NOMO-1 (cell line): ENCODE results near the gene KCNA3.
A peak's percentile ranks its signal among the peaks of the same experiment; 100 is the strongest.

Source experiments
- DNase-seq, 2 experiments: peaks; one replicate each; lab custom pipeline; 2025; ENCODE audit not compliant: unreplicated experiment in 2 of 2; lab: John Stamatoyannopoulos, UW

The KCNA3 gene

GRCh38 chr1:110674337-110675059 lies at the start of gene KCNA3:
TSS of gene KCNA3 (minus strand) at chr1:110674940. CDS start at chr1:110674809, 131 bp downstream.
- peak; percentile 43 to 78 for DNase-seq

GRCh38 chr1:110722807-110723206 lies 48.1 kb upstream of the KCNA3 start:
- DNase-seq, result no peak

GRCh38 chr1:110719908-110720307 lies 45.2 kb upstream of the KCNA3 start:
- no peak for DNase-seq

DNA sequence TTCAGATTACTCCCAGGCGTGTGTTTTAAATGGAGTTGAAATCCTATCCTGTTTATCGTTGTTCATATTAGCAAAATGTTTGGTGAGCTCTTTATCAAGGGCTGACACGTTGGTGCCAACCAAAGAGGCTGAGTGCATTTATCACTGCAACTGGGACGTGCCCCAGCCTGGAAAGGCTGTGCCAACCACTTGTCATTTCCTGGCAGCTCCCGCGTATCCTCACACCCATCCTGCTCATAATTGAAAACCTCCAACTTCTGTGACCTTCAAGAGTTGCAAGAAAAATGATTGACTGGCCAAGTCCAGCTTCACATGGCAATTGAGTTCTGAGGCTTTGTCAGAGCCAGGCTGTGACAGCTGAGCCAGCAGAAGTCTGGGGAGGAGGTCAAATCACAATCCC lies 43.7 kb upstream of the KCNA3 start:
- DNase-seq, result no peak

DNA sequence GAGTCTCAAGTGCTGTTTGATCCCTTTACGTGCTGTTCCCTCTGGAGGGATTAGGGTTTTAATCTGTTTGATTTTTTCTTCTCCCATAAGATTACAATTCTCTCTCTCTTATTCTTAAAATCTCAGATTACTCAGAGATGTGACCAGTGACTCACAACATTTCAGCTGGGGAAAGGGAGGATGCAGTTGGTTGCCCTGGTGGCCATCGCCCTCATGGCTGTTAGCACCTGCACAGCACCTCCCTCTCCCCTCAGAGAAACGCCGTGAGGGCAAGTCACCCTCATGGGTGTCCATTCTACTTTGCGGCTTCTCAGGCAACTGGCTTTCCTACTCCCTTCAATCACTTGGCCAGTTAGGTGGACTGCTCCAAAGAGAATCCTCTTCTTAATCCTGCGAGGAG lies 42.4 kb upstream of the KCNA3 start:
- no peak for DNase-seq

- DNase-seq, result no peak
These were observed 39.7 kb upstream of the KCNA3 start for GRCh38 chr1:110714374-110714995.

DNA sequence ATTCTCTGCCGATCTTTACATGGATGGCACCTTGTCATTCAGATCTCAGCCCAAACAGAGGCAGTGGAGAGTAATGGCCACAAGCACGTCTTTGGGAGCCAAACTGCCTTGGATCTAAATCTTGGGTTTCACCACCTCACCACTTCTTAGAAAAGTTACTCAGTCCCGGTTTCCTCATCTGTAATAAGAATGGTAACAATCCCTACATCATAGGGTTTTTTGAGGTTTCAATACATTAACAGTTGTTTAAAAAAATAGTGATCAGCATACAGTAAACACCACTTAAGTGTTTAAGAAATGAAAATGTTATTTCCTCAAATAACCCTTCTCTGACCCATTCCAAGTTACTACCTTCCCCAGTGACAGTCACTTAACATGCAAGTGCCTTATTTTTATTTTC lies 38.5 kb upstream of the KCNA3 start:
- DNase-seq, result no peak

DNA sequence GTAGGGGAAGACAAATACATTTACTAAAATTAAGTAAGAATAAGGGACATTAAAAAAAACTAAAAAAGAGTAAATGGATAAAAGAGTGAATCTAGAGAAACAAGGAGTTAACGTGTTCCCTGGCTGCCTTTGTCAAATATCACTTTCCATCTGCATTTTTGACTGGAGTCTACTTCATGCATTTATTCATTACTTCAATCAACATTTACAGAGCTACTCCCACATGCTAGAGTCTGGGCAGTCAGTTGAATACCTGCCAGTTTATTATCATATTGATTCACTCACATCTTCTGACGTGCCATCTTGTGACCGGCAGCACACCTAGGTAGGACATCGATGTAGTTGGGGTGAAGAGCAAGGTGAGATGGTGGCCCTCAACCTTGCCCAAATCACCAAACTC lies 35.6 kb upstream of the KCNA3 start:
- DNase-seq, result no peak

- DNase-seq, result peak; percentile 26 to 86
These were observed 34.3 kb upstream of the KCNA3 start for GRCh38 chr1:110708974-110709440.

DNA sequence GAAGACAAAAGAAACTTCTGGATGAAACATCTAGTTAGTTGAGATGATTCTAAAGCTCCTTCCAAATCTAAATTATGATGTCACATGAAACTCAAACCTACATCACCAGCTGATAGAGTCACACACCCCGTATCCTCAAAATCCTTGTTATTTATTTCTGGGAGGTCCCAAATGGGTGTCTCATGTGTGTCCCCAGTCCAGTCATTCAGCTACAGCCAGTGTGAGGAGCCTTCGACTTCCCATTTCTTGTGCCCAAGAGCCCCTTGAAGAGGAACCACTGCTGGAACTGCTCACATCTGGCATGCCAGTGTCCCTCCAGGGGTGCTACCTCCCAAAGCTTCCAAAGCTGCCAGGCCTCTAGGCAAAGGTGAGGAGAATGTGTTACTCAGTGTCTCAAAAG lies 32.5 kb upstream of the KCNA3 start:
- DNase-seq, result peak; percentile 11 to 20

GRCh38 chr1:110706621-110707020 lies 31.9 kb upstream of the KCNA3 start:
- no peak for DNase-seq

DNA sequence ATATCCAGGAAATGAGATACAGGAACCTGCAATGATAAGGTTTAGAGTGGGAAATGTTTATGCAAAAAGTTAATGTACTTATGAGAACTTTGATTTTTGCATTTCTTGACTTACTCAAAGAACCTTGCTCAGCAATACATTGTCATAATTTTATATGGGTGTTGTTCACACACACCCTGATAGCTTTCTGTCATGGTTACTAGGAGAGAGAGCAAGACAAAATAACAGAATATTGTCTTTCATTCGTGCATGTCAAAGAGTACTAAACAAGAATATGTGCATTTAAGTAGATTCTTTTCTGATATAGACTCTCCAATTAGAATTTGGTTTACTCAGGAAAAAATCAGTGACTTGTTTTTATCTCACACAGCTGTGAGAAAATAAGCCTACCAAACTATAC lies 27.5 kb upstream of the KCNA3 start:
- DNase-seq, result no peak

GRCh38 chr1:110700767-110701166 lies 26.0 kb upstream of the KCNA3 start:
- DNase-seq, result no peak

DNA sequence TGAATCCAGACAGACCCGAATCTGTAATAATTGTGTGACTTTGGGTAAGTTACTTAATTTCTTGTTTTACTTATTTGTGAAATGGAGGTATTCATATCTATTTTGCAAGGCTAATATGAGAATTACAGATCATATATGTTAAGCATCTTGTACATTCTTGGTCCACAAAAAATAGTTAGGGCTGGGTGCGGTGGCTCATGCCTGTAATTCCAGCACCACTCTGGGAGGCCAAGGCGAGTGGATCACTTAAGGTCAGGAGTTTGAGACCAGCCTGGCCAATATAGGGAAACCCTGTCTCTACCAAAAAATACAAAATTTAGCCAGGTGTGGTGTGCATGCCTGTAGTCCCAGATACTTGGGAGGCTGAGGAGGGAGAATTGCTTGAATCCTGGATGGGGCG lies 22.9 kb upstream of the KCNA3 start:
- DNase-seq, result no peak

- DNase-seq, result no peak
These were observed 22.1 kb upstream of the KCNA3 start for GRCh38 chr1:110696818-110697217.

- DNase-seq, result peak; percentile 35 to 38
These were observed 16.1 kb upstream of the KCNA3 start for GRCh38 chr1:110690709-110691365.

GRCh38 chr1:110689868-110690267 lies 15.1 kb upstream of the KCNA3 start:
- DNase-seq, result no peak

DNA sequence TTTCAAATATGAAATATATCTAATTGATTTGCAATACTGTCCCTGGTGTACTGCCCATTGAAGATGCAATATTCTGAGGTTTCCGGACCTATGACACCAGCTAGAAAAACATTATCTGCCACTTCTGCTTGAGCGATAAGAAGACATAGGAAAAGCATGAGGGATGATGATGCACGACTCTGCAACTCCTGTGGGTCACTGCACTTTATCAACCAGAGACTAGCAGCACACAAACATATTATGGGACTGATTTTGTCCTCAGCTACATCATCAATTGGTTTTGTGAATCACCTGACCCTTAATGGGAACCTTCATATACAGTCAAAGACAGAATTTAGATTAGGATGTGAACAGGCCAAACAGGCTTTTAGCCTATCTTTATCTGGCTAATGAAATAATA lies 13.8 kb upstream of the KCNA3 start:
- peak in 1 of 2 experiments; percentile 64 for DNase-seq

DNA sequence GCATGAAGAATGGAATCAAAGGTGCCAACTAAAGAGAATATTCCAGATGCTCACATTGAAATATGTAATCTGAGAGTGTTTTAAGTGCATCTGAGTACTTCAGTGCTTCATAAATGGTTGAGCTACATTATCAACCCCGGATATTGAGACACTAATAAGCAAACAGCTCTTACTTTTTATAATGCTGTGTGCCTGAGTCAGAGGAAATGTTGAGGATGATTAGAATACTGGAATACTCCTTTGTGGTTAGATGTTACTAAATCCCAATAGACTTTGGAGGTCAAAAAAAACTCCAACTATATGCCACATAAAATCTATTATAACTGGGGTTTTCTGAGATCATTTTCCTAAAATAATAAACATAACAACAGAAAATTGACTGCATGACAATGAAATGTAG lies 12.5 kb upstream of the KCNA3 start:
- peak in 1 of 2 experiments; percentile 62 for DNase-seq

- peak in 1 of 2 experiments; percentile 19 for DNase-seq
These were observed 11.4 kb upstream of the KCNA3 start for GRCh38 chr1:110686188-110686587.

DNA sequence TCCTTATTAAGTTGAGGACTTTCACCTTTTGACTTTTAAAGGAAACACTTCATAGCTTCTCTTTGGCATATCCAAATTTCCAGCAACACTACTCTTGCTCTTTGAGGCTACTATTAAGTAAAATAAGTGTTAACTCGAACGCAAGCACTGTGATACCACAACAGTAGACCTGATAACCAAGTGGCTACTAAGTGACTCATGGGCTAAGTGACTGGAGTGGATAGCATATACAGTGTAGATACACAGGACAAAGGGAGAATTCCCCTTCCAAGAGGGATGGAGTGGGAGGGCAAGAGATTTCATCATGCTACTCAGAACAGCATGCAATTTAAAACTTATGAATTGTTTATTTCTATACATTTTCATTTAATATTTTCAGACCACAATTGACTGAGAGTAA lies 9.8 kb upstream of the KCNA3 start:
- DNase-seq, result no peak

DNA sequence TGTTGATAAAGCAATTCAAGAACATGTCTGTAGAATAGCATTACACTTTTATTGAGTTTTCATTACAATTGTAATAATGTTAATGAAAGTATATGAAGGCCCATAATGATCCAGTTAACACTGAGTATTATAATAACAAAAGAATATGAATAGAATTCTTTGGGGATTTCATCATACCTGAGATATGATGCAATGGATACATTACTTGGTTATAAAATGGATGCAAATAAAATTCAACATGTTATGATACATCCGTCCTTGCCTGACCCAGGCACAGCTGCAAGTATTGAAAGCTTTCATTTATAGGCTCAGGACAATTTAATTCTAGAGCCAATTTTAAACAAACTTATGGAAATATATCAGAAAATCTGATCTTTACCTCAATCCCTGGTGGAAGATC lies 8.2 kb upstream of the KCNA3 start:
- no peak for DNase-seq
